ENCODE results near the gene OR2A7. TPM values are rescaled to one million over a fixed set of nuclear protein-coding genes. Genes with fewer than 3 reads are reported as not detected.
"Not testable (repeated sequence)": the region's sequence is repeated elsewhere in the genome, so short reads cannot be mapped to it uniquely, and the experiment has no call there.

Gene OR2A7
- total and polyA plus RNA-seq, 9 of the 15 experiments (the other 6 are each of a cell fraction or from before 2014, with no cell fraction given), result 0.03 to 0.10 (median 0.06) TPM; not detected in 6

DNA sequence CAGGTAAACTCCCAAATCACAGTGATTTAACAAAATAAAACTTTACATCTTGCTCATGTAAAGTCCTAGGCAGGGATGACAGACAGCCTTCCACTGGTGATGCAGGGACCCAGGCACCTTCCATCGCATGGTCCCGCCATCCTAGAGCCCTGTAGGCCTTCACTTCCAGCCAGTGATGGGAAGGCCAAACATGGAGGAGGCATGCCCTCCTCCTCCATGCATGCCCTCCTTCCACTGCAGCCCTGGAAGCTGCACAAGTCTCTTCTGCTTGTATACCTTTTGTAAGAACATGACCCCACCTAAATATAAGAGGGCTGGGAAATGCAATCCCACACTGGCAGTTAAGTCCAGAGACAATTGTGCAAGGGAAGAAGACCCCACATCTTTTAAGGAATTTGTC, 45.1 kb upstream of the OR2A7 start:
- H3K4me3 ChIP-seq; H3K79me2 ChIP-seq (ENCODE audit: control insufficient read depth, insufficient read depth, low read length); H3K36me3 ChIP-seq (ENCODE audit: control insufficient read depth, insufficient read depth, low read length); H3K27me3 ChIP-seq (ENCODE audit: control insufficient read depth in 2 of 2, insufficient read depth in 2 of 2, low read length in 2 of 2); FAIRE-seq; in situ Hi-C loops (cut with MboI); CTCF ChIA-PET (ENCODE audit: low intra/inter-chr PET ratio); H3K4me1 ChIP-seq (replicated peaks in 1 of 2; ENCODE audit: control insufficient read depth in 2 of 2, insufficient read depth in 2 of 2, low read length in 2 of 2); H3K9me1 ChIP-seq (ENCODE audit: control insufficient read depth, insufficient read depth, low read length); H3K4me2 ChIP-seq (ENCODE audit: insufficient read depth, low read length); H3K27ac ChIP-seq (ENCODE audit: extremely low read depth, low read depth, low read length); H2AFZ ChIP-seq (ENCODE audit: low read depth, low read length); POLR2A ChIA-PET; intact Hi-C loops (cut with micrococcal nuclease); BruUV-seq (replicated peaks); H4K20me1 ChIP-seq (replicated peaks; ENCODE audit: control insufficient read depth, insufficient read depth, low read length); H3K9me3 ChIP-seq (replicated peaks; ENCODE audit: control insufficient read depth, insufficient read depth, low read depth, low read length); H3K9ac ChIP-seq (ENCODE audit: insufficient read depth in 1 of 2, low read depth in 2 of 2, low read length in 2 of 2); DNase-seq (ENCODE audit: extremely low read depth in 1 of 4, low spot score in 3 of 4): not testable (repeated sequence)
- ATAC-seq, result 0 out of 3 replicates have a peak, but pooled peaks have one; percentile 21
- whole genome bisulfite sequencing (ENCODE audit: insufficient coverage, low coverage, missing lambda C conversion rate), result no CpG with 5 or more reads among the region's 2 CpGs

DNA sequence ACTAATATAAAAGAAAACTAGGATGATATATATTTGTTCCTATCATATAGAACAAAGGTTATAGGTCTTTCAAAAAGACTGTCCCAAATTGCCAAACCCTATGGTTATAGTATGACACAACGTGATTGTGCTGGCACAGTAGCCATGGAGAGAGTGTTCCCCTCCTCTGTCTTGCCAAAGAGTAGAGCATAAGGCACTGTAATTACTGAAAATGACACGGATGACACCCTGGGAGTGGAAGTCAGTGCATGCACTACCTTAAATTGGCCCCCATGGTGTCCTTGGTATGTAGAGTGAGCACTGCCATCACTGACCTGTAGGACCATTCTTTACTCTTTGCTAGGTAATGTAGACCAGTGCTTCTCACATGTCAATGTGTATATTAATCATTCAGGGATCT, 40.6 kb upstream of the OR2A7 start:
- H3K4me3 ChIP-seq; H3K27me3 ChIP-seq (ENCODE audit: control insufficient read depth in 2 of 2, insufficient read depth in 2 of 2, low read length in 2 of 2); BruUV-seq (replicated peaks); DNase-seq (ENCODE audit: extremely low read depth in 1 of 4, low spot score in 3 of 4); FAIRE-seq; intact Hi-C loops (cut with micrococcal nuclease); H3K27ac ChIP-seq (ENCODE audit: extremely low read depth, low read depth, low read length); H3K36me3 ChIP-seq (ENCODE audit: control insufficient read depth, insufficient read depth, low read length); ATAC-seq; H2AFZ ChIP-seq (ENCODE audit: low read depth, low read length); CTCF ChIA-PET (ENCODE audit: low intra/inter-chr PET ratio); POLR2A ChIA-PET; H4K20me1 ChIP-seq (replicated peaks; ENCODE audit: control insufficient read depth, insufficient read depth, low read length); H3K9me1 ChIP-seq (ENCODE audit: control insufficient read depth, insufficient read depth, low read length); H3K9me3 ChIP-seq (replicated peaks; ENCODE audit: control insufficient read depth, insufficient read depth, low read depth, low read length); in situ Hi-C loops (cut with MboI); H3K9ac ChIP-seq (ENCODE audit: insufficient read depth in 1 of 2, low read depth in 2 of 2, low read length in 2 of 2); H3K79me2 ChIP-seq (ENCODE audit: control insufficient read depth, insufficient read depth, low read length); H3K4me2 ChIP-seq (ENCODE audit: insufficient read depth, low read length); H3K4me1 ChIP-seq (replicated peaks in 1 of 2; ENCODE audit: control insufficient read depth in 2 of 2, insufficient read depth in 2 of 2, low read length in 2 of 2): not testable (repeated sequence)
- no CpG with 5 or more reads among the region's 2 CpGs for WGBS (ENCODE audit: insufficient coverage, low coverage, missing lambda C conversion rate)

DNA sequence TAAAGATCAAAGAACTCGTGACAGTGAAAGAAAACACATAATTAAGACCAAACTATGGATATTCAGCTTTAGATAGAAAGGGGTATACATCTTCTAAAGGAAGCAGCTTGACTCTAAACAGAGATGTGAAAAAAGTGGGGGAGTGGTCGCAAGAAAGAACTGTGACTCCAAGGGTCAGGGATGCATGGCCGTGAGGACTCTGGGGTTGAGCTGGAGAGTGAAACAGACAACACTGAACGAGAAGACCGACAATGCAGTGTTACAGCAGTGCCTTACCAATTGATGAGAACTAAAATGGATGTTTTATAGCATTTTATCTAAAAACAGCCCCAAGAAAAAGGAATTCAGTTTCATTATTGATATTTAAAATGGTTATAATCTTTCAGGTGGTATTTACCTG, 39.0 kb upstream of the OR2A7 start:
- BruUV-seq (replicated peaks); DNase-seq (ENCODE audit: extremely low read depth in 1 of 4, low spot score in 3 of 4); H4K20me1 ChIP-seq (replicated peaks; ENCODE audit: control insufficient read depth, insufficient read depth, low read length); CTCF ChIA-PET (ENCODE audit: low intra/inter-chr PET ratio); in situ Hi-C loops (cut with MboI); H3K4me2 ChIP-seq (ENCODE audit: insufficient read depth, low read length); FAIRE-seq; H3K9ac ChIP-seq (ENCODE audit: insufficient read depth in 1 of 2, low read depth in 2 of 2, low read length in 2 of 2); H3K9me1 ChIP-seq (ENCODE audit: control insufficient read depth, insufficient read depth, low read length); ATAC-seq; H2AFZ ChIP-seq (ENCODE audit: low read depth, low read length); H3K4me1 ChIP-seq (replicated peaks in 1 of 2; ENCODE audit: control insufficient read depth in 2 of 2, insufficient read depth in 2 of 2, low read length in 2 of 2); H3K4me3 ChIP-seq; H3K36me3 ChIP-seq (ENCODE audit: control insufficient read depth, insufficient read depth, low read length); H3K79me2 ChIP-seq (ENCODE audit: control insufficient read depth, insufficient read depth, low read length); H3K27me3 ChIP-seq (ENCODE audit: control insufficient read depth in 2 of 2, insufficient read depth in 2 of 2, low read length in 2 of 2); POLR2A ChIA-PET; intact Hi-C loops (cut with micrococcal nuclease); H3K27ac ChIP-seq (ENCODE audit: extremely low read depth, low read depth, low read length); H3K9me3 ChIP-seq (replicated peaks; ENCODE audit: control insufficient read depth, insufficient read depth, low read depth, low read length): not testable (repeated sequence)
- WGBS (ENCODE audit: insufficient coverage, low coverage, missing lambda C conversion rate), result no CpG with 5 or more reads among the region's 5 CpGs

DNA sequence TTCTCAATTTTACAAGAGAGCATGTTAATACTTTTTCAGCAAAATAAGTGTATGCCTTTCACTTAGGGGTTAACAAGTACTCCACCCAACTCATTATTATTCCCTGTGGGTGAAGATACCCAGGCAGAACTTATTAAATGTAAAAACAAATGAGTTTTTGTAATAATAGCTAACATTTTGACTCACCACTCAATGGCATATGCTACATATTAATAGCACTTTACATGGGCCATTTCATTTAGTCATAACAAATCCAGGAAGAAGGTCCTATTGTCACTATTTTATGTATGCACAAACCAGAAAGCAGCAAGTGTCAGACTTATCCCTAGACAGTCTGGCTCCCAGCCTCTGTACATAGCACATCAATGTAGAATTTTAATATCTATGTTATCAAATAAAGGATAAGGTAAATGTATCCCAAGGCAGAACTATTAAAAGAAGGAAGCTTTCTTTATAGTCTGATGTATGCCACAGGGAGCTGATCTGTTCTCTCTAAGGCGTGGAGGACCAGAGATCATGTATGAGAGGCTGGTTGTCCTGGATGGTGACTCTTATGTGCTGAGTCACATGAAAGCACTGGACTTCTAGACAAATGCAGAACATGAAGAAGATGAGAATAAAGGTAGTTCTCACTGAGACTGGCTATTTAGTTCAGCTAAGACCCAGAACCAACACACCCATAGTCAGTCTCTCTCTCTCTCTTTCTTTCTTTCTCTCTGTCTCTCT, 38.1 kb upstream of the OR2A7 start:
- DNase-seq (ENCODE audit: extremely low read depth in 1 of 4, low spot score in 3 of 4); intact Hi-C loops (cut with micrococcal nuclease); FAIRE-seq; CTCF ChIA-PET (ENCODE audit: low intra/inter-chr PET ratio); BruUV-seq (replicated peaks); H3K36me3 ChIP-seq (ENCODE audit: control insufficient read depth, insufficient read depth, low read length); H3K4me1 ChIP-seq (replicated peaks in 1 of 2; ENCODE audit: control insufficient read depth in 2 of 2, insufficient read depth in 2 of 2, low read length in 2 of 2); H3K9me1 ChIP-seq (ENCODE audit: control insufficient read depth, insufficient read depth, low read length); H3K27me3 ChIP-seq (ENCODE audit: control insufficient read depth in 2 of 2, insufficient read depth in 2 of 2, low read length in 2 of 2); H3K9ac ChIP-seq (ENCODE audit: insufficient read depth in 1 of 2, low read depth in 2 of 2, low read length in 2 of 2); H3K79me2 ChIP-seq (ENCODE audit: control insufficient read depth, insufficient read depth, low read length); H3K4me3 ChIP-seq; POLR2A ChIA-PET; H4K20me1 ChIP-seq (replicated peaks; ENCODE audit: control insufficient read depth, insufficient read depth, low read length); H3K27ac ChIP-seq (ENCODE audit: extremely low read depth, low read depth, low read length); ATAC-seq; H3K9me3 ChIP-seq (replicated peaks; ENCODE audit: control insufficient read depth, insufficient read depth, low read depth, low read length); in situ Hi-C loops (cut with MboI); H2AFZ ChIP-seq (ENCODE audit: low read depth, low read length); H3K4me2 ChIP-seq (ENCODE audit: insufficient read depth, low read length): not testable (repeated sequence)
- no CpG with 5 or more reads among the region's 1 CpG for WGBS (ENCODE audit: insufficient coverage, low coverage, missing lambda C conversion rate)
